Uterus (tissue), 2 donors: ENCODE data around the gene P2RX3.

Experiments used
- POLR2A ChIP-seq, 2 donors: fragments of 450-650 bp; IDR thresholded peaks; one replicate each; pipeline ENCODE4 v1.6.1; 2016; ENCODE audit warnings: antibody characterized with exemption in 2 of 2, mild to moderate bottlenecking in 1 of 2, moderate library complexity in 1 of 2
- TF ChIP-seq, protein P1 (sequence below), 4 experiments: fragments of 200-600 bp in 2 of 4; fragments of 450-650 bp in 2 of 4; sonication (generic) in 2 of 4; IDR thresholded peaks; one replicate each; pipeline ENCODE4 v1.5.1; 2016 to 2019; ENCODE audit warnings: antibody characterized with exemption in 4 of 4, mild to moderate bottlenecking in 2 of 4, moderate library complexity in 1 of 4

DNA sequence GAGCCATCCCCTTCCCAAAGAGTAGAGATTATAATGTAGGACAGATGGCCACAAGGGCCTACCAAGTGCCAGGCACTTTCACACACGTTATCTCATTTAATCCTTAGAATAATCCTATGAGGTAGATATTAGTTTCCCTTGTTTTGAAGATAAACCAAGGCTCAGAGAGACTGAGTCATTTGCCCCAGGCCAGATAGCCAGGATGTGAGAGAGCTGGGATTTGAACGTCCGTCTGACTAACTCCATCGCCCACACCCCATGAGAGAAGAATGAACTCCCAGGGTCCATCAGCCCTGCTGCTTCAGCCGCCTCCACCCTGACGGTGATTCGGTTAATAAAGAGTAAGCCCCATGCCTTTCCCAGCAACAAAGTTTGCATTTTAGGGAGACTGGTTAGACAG, 32.1 kb downstream of the P2RX3 start:
- TF ChIP-seq, protein P1, sequence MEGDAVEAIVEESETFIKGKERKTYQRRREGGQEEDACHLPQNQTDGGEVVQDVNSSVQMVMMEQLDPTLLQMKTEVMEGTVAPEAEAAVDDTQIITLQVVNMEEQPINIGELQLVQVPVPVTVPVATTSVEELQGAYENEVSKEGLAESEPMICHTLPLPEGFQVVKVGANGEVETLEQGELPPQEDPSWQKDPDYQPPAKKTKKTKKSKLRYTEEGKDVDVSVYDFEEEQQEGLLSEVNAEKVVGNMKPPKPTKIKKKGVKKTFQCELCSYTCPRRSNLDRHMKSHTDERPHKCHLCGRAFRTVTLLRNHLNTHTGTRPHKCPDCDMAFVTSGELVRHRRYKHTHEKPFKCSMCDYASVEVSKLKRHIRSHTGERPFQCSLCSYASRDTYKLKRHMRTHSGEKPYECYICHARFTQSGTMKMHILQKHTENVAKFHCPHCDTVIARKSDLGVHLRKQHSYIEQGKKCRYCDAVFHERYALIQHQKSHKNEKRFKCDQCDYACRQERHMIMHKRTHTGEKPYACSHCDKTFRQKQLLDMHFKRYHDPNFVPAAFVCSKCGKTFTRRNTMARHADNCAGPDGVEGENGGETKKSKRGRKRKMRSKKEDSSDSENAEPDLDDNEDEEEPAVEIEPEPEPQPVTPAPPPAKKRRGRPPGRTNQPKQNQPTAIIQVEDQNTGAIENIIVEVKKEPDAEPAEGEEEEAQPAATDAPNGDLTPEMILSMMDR (IDR thresholded peaks at IDR 0.05): no peak
- TF ChIP-seq POLR2A (IDR thresholded peaks at IDR 0.05): no peak
